Stomach (tissue), 9 donors: ENCODE data around the gene ADGRF5. TPM values are rescaled to one million over a fixed set of nuclear protein-coding genes. Genes with fewer than 3 reads are reported as not detected.

ENCODE experiments used
- DNase-seq, 2 donors: peaks; one replicate each; pipeline versions ENCODE4 v3.0.0 to v3.0.0-alpha.2; 2013 to 2019
- H3K27ac ChIP-seq, 5 donors: fragments of 200-600 bp in 4 of 5; sonication (generic) in 4 of 5; one replicate each; pipeline ENCODE4 v1.5.1; 2013 to 2019; ENCODE audit warnings: mild to moderate bottlenecking in 1 of 5, moderate library complexity in 1 of 5
- H3K27me3 ChIP-seq, 3 donors: fragments of 200-600 bp; sonication (generic); one replicate each; pipeline ENCODE4 v1.5.1; 2017 to 2019; ENCODE audit warnings: mixed run types in 1 of 3
- H3K36me3 ChIP-seq, 4 donors: fragments of 200-600 bp; sonication (generic); 1 replicate in 3 of 4; 2 replicates in 1 of 4; pipeline ENCODE4 v1.5.1; 2016 to 2019
- H3K4me1 ChIP-seq, 4 donors: fragments of 200-600 bp; sonication (generic); one replicate each; pipeline ENCODE4 v1.5.1; 2016 to 2019
- H3K4me3 ChIP-seq, 4 donors: fragments of 200-600 bp; sonication (generic) in 3 of 4; one replicate each; pipeline ENCODE4 v1.5.1; 2016 to 2019; ENCODE audit warnings: mild to moderate bottlenecking in 1 of 4
- H3K9me3 ChIP-seq, 4 donors: fragments of 200-600 bp; sonication (generic); one replicate each; pipeline ENCODE4 v1.5.1; 2016 to 2019
- CTCF ChIP-seq, 7 experiments: fragments of 450-650 bp in 4 of 7; fragments of 200-600 bp in 3 of 7; sonication (generic) in 3 of 7; IDR thresholded peaks; one replicate each; pipeline ENCODE4 v1.5.1; 2016 to 2019; ENCODE audit warnings: antibody characterized with exemption in 7 of 7, control low read depth in 2 of 7, mild to moderate bottlenecking in 1 of 7
- EP300 ChIP-seq: sonication (generic); formaldehyde crosslinking; IDR thresholded peaks from one replicate; pipeline ENCODE4 v1.6.1; 2017; ENCODE audit warnings: antibody characterized with exemption
- POLR2A ChIP-seq, 4 donors: fragments of 450-650 bp; IDR thresholded peaks; one replicate each; pipeline ENCODE4 v1.6.1; 2016; ENCODE audit warnings: antibody characterized with exemption in 4 of 4, control low read depth in 2 of 4, mild to moderate bottlenecking in 1 of 4, moderate library complexity in 1 of 4
- POLR2AphosphoS5 ChIP-seq, 3 donors: sonication (generic); formaldehyde crosslinking; IDR thresholded peaks; one replicate each; pipeline ENCODE4 v1.6.1; 2016; ENCODE audit warnings: antibody characterized with exemption in 3 of 3
- WGBS, 5 donors: extraction: QIAGEN DNeasy Blood & Tissue Kit in 3 of 5; methylation state at CpG; one replicate each; pipeline versions ENCODE4 v1.1.5 to v1.1.7; 2013 to 2018; 5-methylcytosine and 5-hydroxymethylcytosine counted together
- intact Hi-C: fragments of 100-400 bp; cut with DNase I; formaldehyde crosslinking; loops from one replicate; pipeline ENCODE4 v1.15.1; 2023; ENCODE audit warnings: low total_unique reads
- polyA plus RNA-seq, 3 donors: library from polyadenylated mRNA; stranded (reverse); fragments of 200-250 nt; gene quantifications; one replicate each; pipeline ENCODE4 v1.2.3, GENCODE V29; 2013
- total RNA-seq, 5 donors: library from RNA; depleted of rRNA; stranded (reverse); fragments of >200 nt; gene quantifications; one replicate each; pipeline versions ENCODE4 v1.1.0 to v1.2.3, GENCODE V29; 2014 to 2016
- donor health status: healthy with polysubstance abuse.
- donor health status: Bipolar disorder and iron deficiency.
- donor health status: healthy.

The ADGRF5 gene
- total and polyA plus RNA-seq, 8 donors = 0.29 to 34.0 (median 3.9) TPM

DNA sequence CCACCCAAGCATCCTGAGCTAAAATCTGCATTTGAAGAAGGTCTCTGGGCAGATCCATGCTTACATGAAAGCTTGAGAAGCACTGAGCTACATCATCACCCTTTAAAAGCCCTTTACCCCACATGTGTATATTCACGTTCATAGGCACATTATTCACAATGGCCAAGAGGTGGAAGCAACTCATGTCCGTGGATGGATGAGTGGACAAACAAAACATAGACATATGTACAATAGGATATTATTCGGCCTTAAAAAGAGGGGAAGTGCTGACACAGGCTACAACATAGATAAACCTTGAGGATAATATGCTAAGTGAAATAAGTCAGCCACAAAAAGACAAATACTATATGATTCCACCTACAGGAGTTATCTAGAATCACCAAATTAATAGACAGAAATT, 17.6 kb downstream of the ADGRF5 start:
- no peak overlapping the region for H3K4me3 ChIP-seq
- no peak for DNase-seq
- TF ChIP-seq EP300 = no peak
- TF ChIP-seq CTCF (IDR thresholded peaks at IDR 0.05) = no peak
- no peak for TF ChIP-seq POLR2A (IDR thresholded peaks at IDR 0.05)
- TF ChIP-seq POLR2AphosphoS5 (IDR thresholded peaks at IDR 0.05) = no peak
- H3K36me3 ChIP-seq = no peaks in the 10 kb centered on the region
- peaks cover 0 to 6% (median 2%) of the 10 kb centered on the region in 4 donors for H3K4me1 ChIP-seq
- H3K27ac ChIP-seq = no peak overlapping the region
- intact Hi-C loops = no loop called here
- H3K9me3 ChIP-seq = no peaks in the 10 kb centered on the region
- no peaks in the 10 kb centered on the region for H3K27me3 ChIP-seq
- 78 to 95% (median 79%) methylated on average over 3 of the region's 3 CpGs for WGBS, 5 donors

DNA sequence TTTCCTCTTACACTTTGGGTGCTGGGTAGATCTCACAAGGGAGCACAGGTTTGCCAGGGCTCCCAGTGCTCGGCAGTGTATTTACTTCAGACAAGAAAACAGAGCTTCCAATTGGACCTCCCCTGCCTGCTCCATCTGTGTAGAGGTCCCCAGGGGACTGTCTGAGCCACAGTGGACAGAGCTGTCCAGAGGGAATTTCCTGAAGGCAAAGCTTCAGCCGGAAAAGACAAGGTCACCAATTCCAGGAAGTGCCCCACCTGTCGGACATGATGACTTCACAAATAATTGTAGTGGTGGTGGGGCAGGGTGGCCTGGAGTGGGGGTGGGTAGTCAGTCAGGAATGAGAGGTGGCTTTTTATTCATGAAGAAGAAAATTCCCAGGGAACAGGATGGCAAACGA, 18.6 kb downstream of the ADGRF5 start:
- Histone ChIP-seq H3K36me3 (no peaks in the 10 kb centered on the region), H3K27me3 (no peaks in the 10 kb centered on the region), H3K4me3 (no peak overlapping the region), H3K9me3 (no peaks in the 10 kb centered on the region), H3K27ac (peak overlapping the region in 1 of 5 donors; percentile 3), H3K4me1 (peaks cover 0 to 6% (median 3%) of the 10 kb centered on the region in 4 donors)
- intact Hi-C loops = no loop called here
- TF ChIP-seq EP300 = no peak
- TF ChIP-seq CTCF (IDR thresholded peaks at IDR 0.05) = no peak
- TF ChIP-seq POLR2A (IDR thresholded peaks at IDR 0.05) = no peak
- no peak for TF ChIP-seq POLR2AphosphoS5 (IDR thresholded peaks at IDR 0.05)
- 47 to 83% (median 60%) methylated on average over 4 of the region's 4 CpGs for WGBS, 5 donors
- DNase-seq = peak in 1 of 2 donors; percentile 28

DNA sequence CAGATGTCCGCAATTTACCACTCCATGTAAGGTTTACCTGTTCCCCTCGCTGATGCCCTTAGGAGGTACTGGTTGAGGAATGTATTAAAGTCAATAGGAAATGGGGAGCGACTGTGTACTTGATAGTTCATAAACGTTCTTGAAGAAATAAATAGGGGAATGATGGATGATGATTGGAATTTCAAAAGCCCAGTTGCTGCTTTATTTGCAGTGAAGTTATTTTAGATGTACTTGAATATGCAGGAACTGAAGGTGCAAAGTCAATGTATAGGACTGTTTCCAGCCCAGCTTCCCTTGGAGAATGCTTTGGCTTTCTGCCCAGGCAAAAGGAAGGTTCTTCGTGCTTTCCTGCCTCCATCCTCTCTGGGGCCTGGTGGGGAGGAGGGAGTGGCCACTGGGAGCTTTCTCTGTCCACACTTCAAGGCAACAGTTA, 19.8 kb downstream of the ADGRF5 start:
- Histone ChIP-seq H3K4me1 (peaks cover 0 to 6% (median 3%) of the 10 kb centered on the region in 4 donors), H3K36me3 (no peaks in the 10 kb centered on the region), H3K4me3 (no peak overlapping the region), H3K9me3 (no peaks in the 10 kb centered on the region), H3K27ac (peak overlapping the region in 1 of 5 donors; percentile 22), H3K27me3 (no peaks in the 10 kb centered on the region)
- peak in 1 of 2 donors; percentile 64 for DNase-seq
- WGBS, 5 donors = 25 to 40% (median 33%) methylated on average over 4 to 5 of the region's 5 CpGs
- TF ChIP-seq EP300 = no peak
- TF ChIP-seq POLR2A (IDR thresholded peaks at IDR 0.05) = no peak
- no peak for TF ChIP-seq POLR2AphosphoS5 (IDR thresholded peaks at IDR 0.05)
- no peak for TF ChIP-seq CTCF (IDR thresholded peaks at IDR 0.05)
- intact Hi-C loops = no loop called here

- DNase-seq = no peak
- peak overlapping the region in 1 of 5 donors; percentile 11 for H3K27ac ChIP-seq
Measured at GRCh38 chr6:46900266-46900665, 21.5 kb downstream of the ADGRF5 start.

More at GRCh38 chr6:46900266-46900665, 21.5 kb downstream of the ADGRF5 start:
- WGBS, 5 donors = 37 to 76% (median 58%) methylated on average over 3 of the region's 3 CpGs
- intact Hi-C loops = no loop called here
- H3K27me3 ChIP-seq = no peaks in the 10 kb centered on the region
- H3K9me3 ChIP-seq = no peaks in the 10 kb centered on the region
- H3K4me1 ChIP-seq = peaks cover 0 to 7% (median 7%) of the 10 kb centered on the region in 4 donors
- TF ChIP-seq POLR2AphosphoS5 (IDR thresholded peaks at IDR 0.05) = no peak
- no peak for TF ChIP-seq POLR2A (IDR thresholded peaks at IDR 0.05)
- no peak for TF ChIP-seq EP300
- TF ChIP-seq CTCF (IDR thresholded peaks at IDR 0.05) = no peak
- H3K4me3 ChIP-seq = no peak overlapping the region
- H3K36me3 ChIP-seq = no peaks in the 10 kb centered on the region
